ENCODE data around the gene MTMR1.

The MTMR1 gene

GRCh38 chrX:150692831-150693724, at the start of gene MTMR1:
Gene MTMR1 (plus strand): TSS chrX:150693396. CDS start chrX:150693531, 135 bp downstream.
- DNase-seq: peak; percentile 47

- DNase-seq: no peak
Observed at GRCh38 chrX:150643958-150644357, 49.2 kb upstream of the MTMR1 start.

GRCh38 chrX:150644422-150644821, 48.8 kb upstream of the MTMR1 start:
- no peak for DNase-seq

- DNase-seq: no peak
Observed at GRCh38 chrX:150647331-150647730, 45.9 kb upstream of the MTMR1 start.

- no peak for DNase-seq
Observed at GRCh38 chrX:150648296-150648940, 44.8 kb upstream of the MTMR1 start.

GRCh38 chrX:150649096-150649870, 43.9 kb upstream of the MTMR1 start:
- DNase-seq: no peak

GRCh38 chrX:150651906-150652305, 41.3 kb upstream of the MTMR1 start:
- DNase-seq: no peak

GRCh38 chrX:150655788-150656187, 37.4 kb upstream of the MTMR1 start:
- DNase-seq: no peak

GRCh38 chrX:150663073-150663472, 30.1 kb upstream of the MTMR1 start:
- no peak for DNase-seq

GRCh38 chrX:150664290-150664689, 28.9 kb upstream of the MTMR1 start:
- peak; percentile 22 for DNase-seq

- DNase-seq: peak; percentile 22
Observed at GRCh38 chrX:150676221-150676620, 17.0 kb upstream of the MTMR1 start.

- no peak for DNase-seq
Observed at GRCh38 chrX:150680974-150681373, 12.2 kb upstream of the MTMR1 start.

- DNase-seq: no peak
Observed at GRCh38 chrX:150683112-150683511, 10.1 kb upstream of the MTMR1 start.

- no peak for DNase-seq
Observed at GRCh38 chrX:150683536-150684146, 9.6 kb upstream of the MTMR1 start.

- DNase-seq: no peak
Observed at GRCh38 chrX:150688911-150689451, 4.2 kb upstream of the MTMR1 start.

GRCh38 chrX:150690126-150690525, 3.1 kb upstream of the MTMR1 start:
- no peak for DNase-seq

- DNase-seq: no peak
Observed at GRCh38 chrX:150692296-150692695, 900 bp upstream of the MTMR1 start.

GRCh38 chrX:150693725-150694574, 754 bp downstream of the MTMR1 start:
- DNase-seq: peak; percentile 45

- no peak for DNase-seq
Observed at GRCh38 chrX:150694738-150695410, 1.7 kb downstream of the MTMR1 start.

GRCh38 chrX:150696331-150696730, 3.1 kb downstream of the MTMR1 start:
- DNase-seq: no peak

GRCh38 chrX:150696866-150697265, 3.7 kb downstream of the MTMR1 start:
- no peak for DNase-seq

All from NCI-H2171 (cell line).